Endothelial cell of umbilical vein (primary cell): ENCODE measurements around the gene TENT4A.

ENCODE experiments used
- POLR2A ChIP-seq: IDR thresholded peaks from 2 replicates; pipeline ENCODE4 v1.6.1; 2012; ENCODE audit warnings: low read depth, mild to moderate bottlenecking, control low read depth, low read length
- POLR2AphosphoS5 ChIP-seq: IDR thresholded peaks from 2 replicates; pipeline ENCODE4 v1.6.1; 2012; ENCODE audit warnings: low read depth, mild to moderate bottlenecking, control low read depth, low read length, moderate library complexity; ENCODE audit not compliant: insufficient read depth

DNA sequence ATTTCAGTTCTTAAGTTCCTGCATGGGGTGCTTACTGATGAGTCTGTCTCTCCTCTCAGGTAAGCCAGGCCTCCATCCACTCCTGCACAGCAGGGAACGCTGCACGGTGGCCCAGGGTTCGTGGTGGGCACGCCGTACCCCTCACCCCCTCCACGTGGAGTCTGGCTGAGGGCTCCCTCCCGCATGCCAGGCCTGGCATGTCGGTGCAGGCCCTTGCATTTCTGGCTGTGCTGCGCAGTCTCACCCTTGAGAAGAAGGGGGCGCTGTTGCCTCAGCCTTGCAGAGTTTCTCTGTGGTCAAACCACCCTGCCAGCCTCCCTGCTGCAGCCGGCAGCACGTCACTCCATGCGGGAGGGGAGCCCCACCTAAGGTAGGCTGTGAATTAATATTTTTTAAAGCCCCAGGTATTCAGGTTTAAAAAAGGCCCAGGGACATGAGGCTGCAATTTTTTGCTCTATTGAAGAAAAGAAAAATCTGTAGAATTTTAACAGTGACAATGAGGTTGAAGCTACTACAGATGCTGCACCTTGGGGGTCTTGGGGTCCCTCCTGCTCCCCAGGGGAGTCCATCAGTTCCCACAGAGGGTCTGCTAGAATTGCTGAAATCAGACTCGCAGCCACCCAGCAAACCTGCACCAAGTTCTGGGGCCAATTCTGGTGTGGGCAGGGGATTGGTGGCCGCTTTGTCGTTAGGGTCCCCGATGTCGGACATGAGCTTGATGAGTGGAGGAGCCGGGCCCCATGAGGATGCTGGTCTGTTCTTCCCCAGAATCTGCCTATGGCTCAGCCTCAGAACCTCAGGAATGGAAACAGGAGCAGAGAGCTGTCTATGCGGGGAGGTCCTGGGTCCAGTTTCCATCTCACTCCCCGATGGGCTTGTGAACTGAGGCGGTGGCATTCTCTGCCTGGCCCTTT is 52.6 kb downstream of the TENT4A start:
- TF ChIP-seq POLR2A, result no peak
- TF ChIP-seq POLR2AphosphoS5, result no peak
